HepG2 (cell line): ENCODE measurements around the gene DUS1L. TPM values are rescaled to one million over a fixed set of nuclear protein-coding genes. Genes with fewer than 3 reads are reported as not detected.

Source experiments
- DMTF1 ChIP-seq: sonication (generic); formaldehyde crosslinking; IDR thresholded peaks from 2 replicates; pipeline ENCODE4 v1.4.0; 2020; ENCODE audit warnings: mild to moderate bottlenecking, missing genetic modification reagents
- DPF2 ChIP-seq: sonication (generic); formaldehyde crosslinking; IDR thresholded peaks from 2 replicates; pipeline ENCODE4 v1.4.0; 2020; ENCODE audit warnings: mild to moderate bottlenecking, low read depth, missing genetic modification reagents, borderline replicate concordance
- ELF4 ChIP-seq: sonication (generic); formaldehyde crosslinking; IDR thresholded peaks from 2 replicates; pipeline ENCODE4 v1.5.0; 2020; ENCODE audit warnings: missing genetic modification reagents, mild to moderate bottlenecking, moderate library complexity, borderline replicate concordance
- ETS1 ChIP-seq: sonication (generic); formaldehyde crosslinking; IDR thresholded peaks from 2 replicates; pipeline ENCODE4 v1.4.0; 2020; ENCODE audit warnings: missing genetic modification reagents
- ETV5 ChIP-seq: IDR thresholded peaks from 2 replicates; pipeline ENCODE4 v1.6.1; 2018; ENCODE audit warnings: missing biosample characterization, missing genetic modification reagents, inconsistent platforms, borderline replicate concordance
- FOXP1 ChIP-seq, 2 experiments: fragments of 450-650 bp in 1 of 2; IDR thresholded peaks; 2 replicates each; pipeline ENCODE4 v1.6.1; 2017 to 2018; ENCODE audit warnings: antibody characterized with exemption in 1 of 2
- GRHL1 ChIP-seq: sonication (generic); formaldehyde crosslinking; conservative IDR thresholded peaks from 2 replicates; pipeline ENCODE4 v1.8.0; 2022; ENCODE audit warnings: missing genetic modification reagents
- KLF9 ChIP-seq: IDR thresholded peaks from 2 replicates; pipeline ENCODE4 v1.6.1; 2016; ENCODE audit warnings: low read depth
- PCBP1 ChIP-seq: fragments of 200-400 bp; formaldehyde crosslinking; IDR thresholded peaks from 2 replicates; pipeline ENCODE4 v1.6.1; 2017; ENCODE audit warnings: mild to moderate bottlenecking, low read depth, low read length, borderline replicate concordance
- POLR2AphosphoS2 ChIP-seq: IDR thresholded peaks from 2 replicates; pipeline ENCODE4 v1.6.1; 2011; ENCODE audit warnings: low read depth, low read length, improper control_type of control experiment
- PRMT3 ChIP-seq: sonication (generic); formaldehyde crosslinking; IDR thresholded peaks from 2 replicates; pipeline ENCODE4 v1.8.1; 2022; ENCODE audit warnings: low read depth, mild to moderate bottlenecking, moderate library complexity, missing genetic modification reagents, borderline replicate concordance
- RERE ChIP-seq: IDR thresholded peaks from 2 replicates; pipeline ENCODE4 v1.6.1; 2016; ENCODE audit warnings: low read depth, missing genetic modification reagents, missing compliant biosample characterization
- ZBTB1 ChIP-seq: sonication (generic); formaldehyde crosslinking; IDR thresholded peaks from 2 replicates; pipeline ENCODE4 v1.4.0; 2020; ENCODE audit warnings: missing genetic modification reagents, borderline replicate concordance
- ZNF275 ChIP-seq: sonication (generic); formaldehyde crosslinking; IDR thresholded peaks from 2 replicates; pipeline ENCODE4 v1.8.0; 2022; ENCODE audit warnings: missing genetic modification reagents, mild to moderate bottlenecking, inconsistent platforms, borderline replicate concordance
- ZNF543 ChIP-seq: sonication (generic); formaldehyde crosslinking; IDR thresholded peaks from 2 replicates; pipeline ENCODE4 v1.4.0; 2020; ENCODE audit warnings: mild to moderate bottlenecking, missing genetic modification reagents
- ZSCAN25 ChIP-seq: sonication (generic); formaldehyde crosslinking; IDR thresholded peaks from 2 replicates; pipeline ENCODE4 v1.8.0; 2022; ENCODE audit warnings: mild to moderate bottlenecking, missing genetic modification reagents
- polyA plus RNA-seq, 8 experiments: library from polyadenylated mRNA; depleted of rRNA in 3 of 8; stranded (reverse) in 7 of 8; unstranded in 1 of 8; fragments of >200 nt; fragmentation: Illumina TruSeq in 4 of 8; extraction: Trizol in 4 of 8; gene quantifications; 2 replicates each; pipeline versions ENCODE4 v1.2.1 to v1.2.3, GENCODE V29; 2011 to 2016; ENCODE audit warnings: low read depth in 4 of 8, missing spikeins in 1 of 8, mixed read lengths in 1 of 8; ENCODE audit not compliant: insufficient read depth in 1 of 8
- total RNA-seq, 5 experiments: library from RNA; depleted of rRNA; stranded (reverse); fragments of >200 nt; fragmentation: Illumina TruSeq; extraction: Trizol; gene quantifications; 2 replicates each; pipeline ENCODE4 v1.2.3, GENCODE V29; 2016; ENCODE audit warnings: low read depth in 1 of 5

The DUS1L gene
- total and polyA plus RNA-seq, 2 of the 13 experiments (the other 11 are each of a cell fraction or from before 2014, with no cell fraction given), result 81.0 to 109 TPM

GRCh38 chr17:82076018-82076784 is 10.6 kb upstream of the DUS1L start (continued):
- TF ChIP-seq PRMT3 (CRISPR knock-in tag) (no peak), ZSCAN25 (CRISPR knock-in tag) (no peak), ETV5 (CRISPR knock-in tag) (no peak), ZNF543 (CRISPR knock-in tag) (no peak), KLF9 (CRISPR knock-in tag) (no peak), ELF4 (CRISPR knock-in tag) (no peak), FOXP1 (IDR thresholded peaks at IDR 0.05) (no peak), FOXP1 (CRISPR knock-in tag; IDR thresholded peaks at IDR 0.05) (no peak), PCBP1 (no peak), ZNF275 (CRISPR knock-in tag) (no peak), ETS1 (CRISPR knock-in tag) (no peak), RERE (CRISPR knock-in tag) (no peak), GRHL1 (CRISPR knock-in tag) (no peak), DMTF1 (no peak), DPF2 (no peak), POLR2AphosphoS2 (peak; percentile 43; the same call in 1 of the 2 replicates), ZBTB1 (no peak)
